GM18861 (cell line): ENCODE results near the gene KCNH4.
"Not testable (repeated sequence)": the region's sequence is repeated elsewhere in the genome, so short reads cannot be mapped to it uniquely, and the experiment has no call there.

Source experiments
- ATAC-seq: cut with Tn5 transposase; IDR thresholded peaks from one replicate; pipeline ENCODE4 v1.9.1; 2021; ENCODE audit not compliant: unreplicated experiment

Gene KCNH4

GRCh38 chr17:42140690-42141089 lies 40.3 kb downstream of the KCNH4 start:
- not testable (repeated sequence) for ATAC-seq

DNA sequence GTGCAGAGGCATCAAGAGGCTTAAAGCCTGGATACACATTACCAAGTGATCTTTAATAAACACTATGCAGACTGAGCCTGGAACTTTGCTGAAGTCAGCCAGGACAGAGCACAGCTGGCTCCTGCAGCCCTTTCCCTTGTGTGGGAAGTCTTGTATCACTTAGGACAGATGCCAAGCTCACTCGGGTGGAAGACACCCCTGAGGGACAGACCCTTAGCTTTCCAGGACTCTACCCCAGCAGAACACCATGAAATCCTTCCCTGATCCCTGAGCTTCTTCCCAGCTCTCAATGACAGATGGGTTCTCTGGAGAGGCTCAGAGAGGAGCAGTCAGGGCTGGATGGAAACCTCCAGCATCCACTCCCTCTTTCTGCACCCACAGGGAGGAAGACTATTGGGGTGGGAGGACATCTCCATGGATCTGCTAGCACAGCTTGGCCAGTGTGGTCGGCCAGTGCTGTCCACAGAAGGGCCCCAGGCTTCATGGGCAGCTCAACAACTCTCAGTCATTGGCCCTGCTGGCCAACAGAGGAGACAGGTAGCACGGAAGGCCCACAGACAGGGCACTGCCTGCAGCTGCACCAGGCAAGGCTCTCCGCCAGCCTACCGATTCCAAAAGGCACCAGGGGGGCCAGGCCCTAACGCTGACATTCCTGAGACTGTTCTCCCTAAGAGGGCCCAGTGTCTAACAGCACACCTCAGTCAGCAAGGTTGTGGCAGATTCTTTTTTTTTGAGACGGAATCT lies 42.0 kb downstream of the KCNH4 start:
- no peak for ATAC-seq

DNA sequence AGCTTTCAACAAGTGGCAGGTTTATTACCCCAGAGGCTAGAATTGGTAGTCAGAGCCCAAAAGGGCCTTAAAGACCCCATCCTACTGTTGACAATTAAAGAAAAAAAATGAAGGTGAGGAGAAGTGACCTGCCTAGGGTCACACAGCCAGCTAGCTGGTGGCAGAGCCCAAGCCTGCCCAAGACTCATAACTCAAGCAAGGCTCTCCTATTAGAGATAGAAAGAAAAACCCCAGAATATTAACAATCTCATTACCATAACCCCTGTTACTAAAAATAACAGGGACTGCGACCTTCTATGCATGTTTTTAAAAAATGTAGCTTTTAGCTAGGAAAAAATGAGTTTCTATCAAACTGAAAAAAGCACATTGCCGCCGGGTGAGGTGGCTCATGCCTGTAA lies 44.3 kb downstream of the KCNH4 start:
- no peak for ATAC-seq

DNA sequence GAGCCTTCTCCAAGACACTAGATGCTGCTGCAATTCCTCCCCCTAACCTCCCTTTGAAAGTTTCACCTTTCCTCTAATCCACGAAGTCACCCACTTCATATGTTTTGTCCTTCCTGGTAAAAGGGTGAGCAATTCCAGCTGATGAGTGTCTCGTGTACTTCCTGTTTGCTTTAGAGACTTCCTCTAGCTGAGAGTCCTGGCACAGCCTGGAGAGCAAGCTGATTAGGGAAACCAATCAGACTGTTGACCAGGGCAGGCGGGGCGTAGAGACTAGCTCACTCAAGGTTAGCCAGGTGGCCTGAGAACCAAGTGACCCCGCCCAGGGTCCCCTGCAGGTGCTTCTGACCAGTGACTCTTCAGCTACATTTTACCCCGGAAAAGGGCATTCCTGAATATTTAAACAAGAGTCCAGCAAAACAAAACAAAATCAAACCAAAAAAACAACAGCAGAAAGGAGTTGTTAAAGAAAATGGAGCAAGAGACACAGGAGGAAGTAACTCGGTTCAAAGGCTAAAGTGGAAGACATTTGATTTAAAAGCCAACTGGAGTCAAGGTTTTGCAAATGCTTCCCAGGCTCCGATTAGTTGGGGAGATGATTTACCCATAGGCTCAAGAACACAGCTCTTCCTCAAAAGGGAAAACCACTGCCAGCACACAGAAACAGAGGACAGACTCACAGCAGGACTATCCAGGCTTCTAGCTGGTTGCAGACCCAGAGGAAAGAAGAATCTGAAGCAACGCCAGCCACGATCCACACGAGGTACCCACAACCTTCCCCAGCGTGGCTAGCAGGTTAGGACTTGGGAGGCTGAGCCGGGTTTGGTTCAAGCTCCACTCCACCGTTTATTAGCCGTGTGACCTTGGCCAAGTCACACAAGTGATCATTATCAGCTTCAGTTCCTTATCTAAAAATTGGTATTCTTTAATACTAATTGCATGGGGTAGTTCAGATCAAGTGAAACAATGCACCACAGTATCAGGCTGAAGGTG lies 45.0 kb downstream of the KCNH4 start:
- no peak for ATAC-seq

GRCh38 chr17:42135151-42135550 lies 45.8 kb downstream of the KCNH4 start:
- no peak for ATAC-seq

DNA sequence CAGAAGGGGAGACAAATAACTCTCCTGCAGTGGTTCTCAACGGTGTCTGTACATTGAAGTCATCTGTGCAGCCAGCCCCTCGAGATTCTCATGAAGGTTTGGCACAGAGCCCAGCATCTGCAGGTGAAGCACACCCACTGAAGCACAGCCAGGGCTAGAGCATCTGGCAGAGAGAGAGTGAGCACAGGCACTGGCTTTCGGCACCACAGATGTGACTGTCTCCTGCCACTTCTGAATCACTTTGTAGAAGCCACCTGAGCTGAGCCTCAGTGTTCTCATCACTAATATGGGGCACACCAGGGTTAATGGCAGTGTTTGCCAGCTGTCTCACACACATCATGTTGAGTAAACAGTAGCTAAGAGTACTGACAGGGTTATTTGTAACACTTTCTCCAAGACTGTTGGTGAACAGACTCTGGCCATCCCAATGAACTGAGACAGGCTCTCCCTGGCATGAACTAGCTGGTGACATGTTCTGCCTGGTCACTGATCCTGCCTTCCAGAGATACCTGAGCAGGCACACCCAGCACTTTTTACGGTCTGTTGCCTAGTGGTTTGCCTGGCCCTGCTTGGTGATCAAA lies 47.4 kb downstream of the KCNH4 start:
- no peak for ATAC-seq

DNA sequence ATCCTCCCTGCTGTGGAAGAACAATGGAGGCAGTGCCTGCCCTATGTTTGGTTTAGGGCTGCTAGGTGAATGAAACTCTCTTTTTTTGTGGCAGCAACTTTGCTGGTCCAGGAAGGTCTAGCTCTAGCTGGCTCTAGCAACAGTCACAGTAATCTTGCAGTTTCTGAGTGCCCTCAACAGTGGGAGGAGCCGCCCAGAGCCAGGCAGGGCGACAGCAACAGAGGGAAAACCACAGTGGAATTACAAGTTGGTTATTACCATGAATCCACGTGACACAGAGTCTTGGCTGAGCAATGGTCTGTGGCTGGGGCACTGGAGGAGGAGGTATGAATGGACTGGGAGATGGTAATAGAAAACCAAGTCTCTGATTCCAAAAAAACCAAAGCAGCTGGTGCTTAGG lies 48.0 kb downstream of the KCNH4 start:
- no peak for ATAC-seq

GRCh38 chr17:42131981-42132432 lies 48.9 kb downstream of the KCNH4 start:
- no peak for ATAC-seq

DNA sequence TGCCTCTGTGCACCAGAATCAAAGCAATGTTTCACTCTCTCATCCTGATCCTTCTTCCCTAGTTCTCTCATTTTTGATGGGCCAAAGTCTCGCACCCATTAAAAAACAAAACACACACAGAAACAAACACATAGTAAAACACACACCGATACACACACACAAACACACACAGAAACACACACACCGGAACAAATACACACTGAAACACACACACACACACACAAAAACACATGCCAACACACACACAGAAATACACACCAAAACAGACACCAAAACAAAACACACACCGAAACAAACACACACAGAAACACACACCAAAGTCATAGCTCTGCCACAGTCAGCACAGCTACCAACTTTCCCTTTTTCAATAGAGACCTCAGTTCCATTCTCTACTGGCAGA lies 49.7 kb downstream of the KCNH4 start:
- ATAC-seq: no peak

DNA sequence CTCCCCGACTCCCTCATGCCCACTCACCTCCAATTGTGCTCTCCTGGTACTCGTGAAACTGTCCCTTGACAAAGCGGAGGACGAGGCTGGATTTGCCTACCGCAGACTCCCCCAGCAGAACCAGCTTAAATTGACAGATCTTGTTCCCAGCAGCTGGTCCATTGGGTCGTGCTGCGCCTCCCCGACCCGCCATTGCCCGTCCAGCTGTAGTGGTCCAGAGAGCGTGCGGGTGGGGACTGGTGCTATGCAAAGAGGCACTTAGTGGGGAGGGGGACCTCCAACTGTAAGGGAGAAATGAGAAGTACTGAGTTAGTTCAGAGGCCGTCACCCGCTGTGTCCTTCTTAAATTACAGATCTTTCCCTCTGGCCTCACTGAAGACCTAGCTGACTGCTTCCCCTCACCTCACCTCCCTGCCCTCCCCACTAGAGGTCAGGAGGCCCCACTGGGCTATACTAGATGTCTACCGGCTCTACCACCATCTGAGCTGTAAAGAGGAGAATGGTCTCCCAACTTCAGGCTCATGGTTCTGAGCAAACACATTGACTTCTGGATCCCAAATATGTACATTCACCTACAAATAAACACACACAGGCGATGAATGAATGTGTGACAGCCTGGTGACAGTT lies 50.5 kb downstream of the KCNH4 start:
- no peak for ATAC-seq

- ATAC-seq: no peak
Observed at GRCh38 chr17:42129109-42129837, 51.7 kb downstream of the KCNH4 start.

DNA sequence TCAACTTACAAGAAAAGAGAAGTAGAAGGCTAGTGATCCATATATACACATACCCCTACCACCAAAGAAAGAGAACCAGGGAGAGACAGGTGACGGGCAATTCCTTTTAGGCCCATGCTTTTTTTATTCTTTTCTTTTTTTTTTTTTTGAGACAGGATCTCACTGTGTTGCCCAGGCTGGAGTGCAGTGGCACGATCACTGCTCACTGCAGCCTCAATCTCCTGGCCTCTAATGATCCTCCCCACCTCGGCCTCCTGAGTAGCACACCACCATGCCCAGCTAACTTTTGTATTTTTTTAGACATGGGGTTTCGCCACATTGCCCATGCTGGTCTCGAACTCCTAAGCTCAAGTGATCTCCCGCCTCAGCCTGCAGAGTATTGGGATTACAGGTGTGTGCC lies 53.5 kb downstream of the KCNH4 start:
- ATAC-seq: no peak

GRCh38 chr17:42126836-42127235 lies 54.1 kb downstream of the KCNH4 start:
- no peak for ATAC-seq

DNA sequence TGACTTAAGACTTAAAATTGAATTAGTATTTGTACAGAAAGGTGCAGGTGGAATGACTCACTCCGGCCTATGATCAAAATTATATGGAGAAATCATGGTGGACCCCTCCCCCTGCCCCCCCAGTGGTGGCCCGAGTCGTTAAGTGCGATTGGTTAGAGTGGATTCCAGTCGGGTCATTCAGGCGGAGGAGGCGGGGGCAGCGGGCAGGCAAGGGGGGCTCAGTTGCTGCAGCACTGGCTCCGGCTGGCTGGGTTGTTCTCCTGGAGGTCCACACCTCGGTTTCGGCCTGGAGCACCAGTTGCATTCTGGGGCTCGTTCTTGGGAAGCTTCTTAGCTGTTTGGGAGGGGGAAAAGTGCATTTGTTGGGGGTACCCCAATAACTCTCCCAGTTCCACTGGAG lies 55.4 kb downstream of the KCNH4 start:
- ATAC-seq: no peak

GRCh38 chr17:42124256-42124655 lies 56.7 kb downstream of the KCNH4 start:
- ATAC-seq: no peak

DNA sequence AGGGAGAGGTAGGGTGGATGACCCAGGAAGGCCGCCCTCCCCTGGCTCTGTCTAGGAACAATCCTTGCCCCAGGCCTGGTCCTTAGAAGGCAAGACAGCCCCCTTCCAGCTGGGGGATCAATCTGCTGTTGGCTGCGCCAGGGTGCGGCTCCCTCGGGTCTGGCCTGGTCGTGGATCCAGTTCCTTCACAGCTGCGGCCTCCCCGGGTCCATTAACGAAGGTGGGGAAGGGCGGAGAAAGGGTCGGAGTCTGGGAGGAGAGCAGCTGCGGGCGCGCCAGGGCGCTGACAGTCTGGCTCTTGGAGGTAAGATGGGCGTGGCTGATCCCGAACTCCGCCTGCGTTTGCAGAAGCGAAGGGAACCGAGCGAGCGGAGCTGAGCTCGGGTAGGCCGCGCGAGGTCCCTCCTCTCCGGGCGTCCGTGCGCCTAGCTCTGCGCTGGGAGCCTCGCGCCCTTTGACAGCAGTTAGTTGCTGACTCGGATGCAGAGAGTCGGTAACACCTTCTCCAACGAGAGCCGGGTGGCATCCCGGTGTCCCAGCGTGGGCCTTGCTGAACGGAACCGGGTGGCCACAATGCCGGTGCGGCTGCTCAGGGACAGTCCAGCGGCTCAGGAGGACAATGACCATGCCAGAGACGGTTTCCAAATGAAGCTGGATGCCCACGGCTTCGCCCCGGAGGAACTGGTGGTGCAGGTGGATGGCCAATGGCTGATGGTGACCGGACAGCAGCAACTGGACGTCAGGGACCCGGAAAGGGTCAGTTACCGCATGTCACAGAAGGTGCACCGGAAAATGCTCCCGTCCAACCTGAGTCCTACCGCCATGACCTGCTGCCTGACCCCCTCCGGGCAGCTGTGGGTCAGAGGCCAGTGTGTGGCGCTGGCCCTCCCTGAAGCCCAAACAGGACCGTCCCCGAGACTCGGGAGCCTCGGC lies 58.3 kb downstream of the KCNH4 start, which contains the start of gene HSPB9:
TSS of gene HSPB9 (plus strand) at position 434 of the 933 bp plus-strand sequence. CDS start at position 481, 47 bp downstream.
- no peak for ATAC-seq

- peak; percentile 63 for ATAC-seq
Observed at GRCh38 chr17:42120770-42121769, 59.9 kb downstream of the KCNH4 start, which contains the start of gene KAT2A. KAT2A (minus strand) TSS chr17:42121367; CDS start chr17:42121304, 63 bp downstream.
